ENCODE results near the gene RNU1-4.
"Not testable (repeated sequence)": the region's sequence is repeated elsewhere in the genome, so short reads cannot be mapped to it uniquely, and the experiment has no call there.

The RNU1-4 gene

DNA sequence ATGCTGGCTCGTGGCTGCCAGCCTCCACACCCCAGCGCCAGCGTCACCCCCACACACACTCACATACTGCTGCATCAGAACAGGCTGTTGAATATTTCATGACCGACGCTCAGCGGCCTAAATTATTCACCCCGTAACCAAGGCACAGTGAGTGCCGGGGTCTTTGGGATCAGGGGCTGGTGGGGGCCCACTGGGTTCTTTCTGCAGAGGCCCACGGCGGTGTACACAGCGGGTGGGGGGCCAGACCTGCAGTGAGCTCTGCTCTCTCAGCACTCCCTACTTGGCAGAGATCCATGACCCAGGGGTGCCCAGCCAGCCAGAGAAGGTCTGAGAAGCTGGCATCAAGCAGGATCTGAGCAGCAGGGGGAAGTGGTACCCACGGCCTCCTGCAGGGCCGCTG is 29.7 kb upstream of the RNU1-4 start:
- H2AFZ ChIP-seq (ENCODE audit: low read length, unreplicated experiment); H3K27ac ChIP-seq (ENCODE audit: low read depth, low read length); H3K79me2 ChIP-seq (ENCODE audit: control insufficient read depth, insufficient read depth, low read length, unreplicated experiment); H3K36me3 ChIP-seq (ENCODE audit: insufficient read depth, low read length); H3K4me1 ChIP-seq (ENCODE audit: control insufficient read depth, insufficient read depth, low read length, unreplicated experiment); H3K4me3 ChIP-seq (ENCODE audit: low read depth, low read length); H3K27me3 ChIP-seq (ENCODE audit: insufficient read depth, low read length): not testable (repeated sequence)

GRCh38 chr1:16712131-16712530 is 28.2 kb upstream of the RNU1-4 start:
- H3K36me3 ChIP-seq (ENCODE audit: insufficient read depth, low read length); H3K4me3 ChIP-seq (ENCODE audit: low read depth, low read length); H3K4me1 ChIP-seq (ENCODE audit: control insufficient read depth, insufficient read depth, low read length, unreplicated experiment); H3K79me2 ChIP-seq (ENCODE audit: control insufficient read depth, insufficient read depth, low read length, unreplicated experiment); H2AFZ ChIP-seq (ENCODE audit: low read length, unreplicated experiment); H3K27ac ChIP-seq (ENCODE audit: low read depth, low read length): not testable (repeated sequence)
- H3K27me3 ChIP-seq (ENCODE audit: insufficient read depth, low read length): peaks cover 14% of the 10 kb centered on the region; the same call in 1 of the 2 replicates

- not testable (repeated sequence) for H3K79me2 ChIP-seq (ENCODE audit: control insufficient read depth, insufficient read depth, low read length, unreplicated experiment); H3K27ac ChIP-seq (ENCODE audit: low read depth, low read length)
- H3K27me3 ChIP-seq (ENCODE audit: insufficient read depth, low read length): peaks cover 18% of the 10 kb centered on the region
These were observed 27.7 kb upstream of the RNU1-4 start for GRCh38 chr1:16712582-16712981.

DNA sequence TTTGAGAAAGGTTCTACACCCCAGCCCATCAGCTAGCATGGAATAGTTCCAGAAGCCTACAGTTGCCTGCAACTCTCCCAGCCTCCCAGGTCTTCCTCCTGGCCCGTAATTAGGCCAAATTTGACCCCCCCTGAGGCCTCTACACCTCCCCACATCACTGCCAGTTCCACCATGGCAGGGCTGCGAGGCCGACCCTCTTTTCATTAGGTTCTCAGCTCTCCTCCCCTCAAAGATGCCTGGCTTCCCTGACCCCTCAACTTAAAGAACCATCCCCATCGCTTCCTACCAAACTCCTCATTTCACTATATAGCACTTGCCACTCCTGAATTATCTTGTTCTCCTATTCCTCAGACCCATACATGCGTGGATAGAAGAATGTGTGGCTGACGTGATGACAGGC is 27.3 kb upstream of the RNU1-4 start:
- not testable (repeated sequence) for H2AFZ ChIP-seq (ENCODE audit: low read length, unreplicated experiment); H3K27ac ChIP-seq (ENCODE audit: low read depth, low read length); H3K36me3 ChIP-seq (ENCODE audit: insufficient read depth, low read length); H3K4me3 ChIP-seq (ENCODE audit: low read depth, low read length); H3K79me2 ChIP-seq (ENCODE audit: control insufficient read depth, insufficient read depth, low read length, unreplicated experiment); H3K4me1 ChIP-seq (ENCODE audit: control insufficient read depth, insufficient read depth, low read length, unreplicated experiment)
- H3K27me3 ChIP-seq (ENCODE audit: insufficient read depth, low read length): peaks cover 22% of the 10 kb centered on the region

More at GRCh38 chr1:16712582-16712981, 27.7 kb upstream of the RNU1-4 start:
- H3K4me3 ChIP-seq (ENCODE audit: low read depth, low read length); H3K36me3 ChIP-seq (ENCODE audit: insufficient read depth, low read length); H3K4me1 ChIP-seq (ENCODE audit: control insufficient read depth, insufficient read depth, low read length, unreplicated experiment); H2AFZ ChIP-seq (ENCODE audit: low read length, unreplicated experiment): not testable (repeated sequence)

- not testable (repeated sequence) for H3K4me1 ChIP-seq (ENCODE audit: control insufficient read depth, insufficient read depth, low read length, unreplicated experiment); H3K36me3 ChIP-seq (ENCODE audit: insufficient read depth, low read length); H3K79me2 ChIP-seq (ENCODE audit: control insufficient read depth, insufficient read depth, low read length, unreplicated experiment); H3K27ac ChIP-seq (ENCODE audit: low read depth, low read length); H2AFZ ChIP-seq (ENCODE audit: low read length, unreplicated experiment); H3K4me3 ChIP-seq (ENCODE audit: low read depth, low read length)
- H3K27me3 ChIP-seq (ENCODE audit: insufficient read depth, low read length): peaks cover 24% of the 10 kb centered on the region
These were observed 26.8 kb upstream of the RNU1-4 start for GRCh38 chr1:16713480-16713879.

- no peaks in the 10 kb centered on the region for H3K36me3 ChIP-seq (ENCODE audit: insufficient read depth, low read length)
- H3K4me3 ChIP-seq (ENCODE audit: low read depth, low read length): no peak overlapping the region
- no peak overlapping the region for H2AFZ ChIP-seq (ENCODE audit: low read length, unreplicated experiment)
- H3K79me2 ChIP-seq (ENCODE audit: control insufficient read depth, insufficient read depth, low read length, unreplicated experiment): no peaks in the 10 kb centered on the region
- H3K27ac ChIP-seq (ENCODE audit: low read depth, low read length): no peak overlapping the region
- no peaks in the 10 kb centered on the region for H3K4me1 ChIP-seq (ENCODE audit: control insufficient read depth, insufficient read depth, low read length, unreplicated experiment)
- peaks cover 28% of the 10 kb centered on the region for H3K27me3 ChIP-seq (ENCODE audit: insufficient read depth, low read length)
These were observed 23.5 kb upstream of the RNU1-4 start for GRCh38 chr1:16716691-16717335.

DNA sequence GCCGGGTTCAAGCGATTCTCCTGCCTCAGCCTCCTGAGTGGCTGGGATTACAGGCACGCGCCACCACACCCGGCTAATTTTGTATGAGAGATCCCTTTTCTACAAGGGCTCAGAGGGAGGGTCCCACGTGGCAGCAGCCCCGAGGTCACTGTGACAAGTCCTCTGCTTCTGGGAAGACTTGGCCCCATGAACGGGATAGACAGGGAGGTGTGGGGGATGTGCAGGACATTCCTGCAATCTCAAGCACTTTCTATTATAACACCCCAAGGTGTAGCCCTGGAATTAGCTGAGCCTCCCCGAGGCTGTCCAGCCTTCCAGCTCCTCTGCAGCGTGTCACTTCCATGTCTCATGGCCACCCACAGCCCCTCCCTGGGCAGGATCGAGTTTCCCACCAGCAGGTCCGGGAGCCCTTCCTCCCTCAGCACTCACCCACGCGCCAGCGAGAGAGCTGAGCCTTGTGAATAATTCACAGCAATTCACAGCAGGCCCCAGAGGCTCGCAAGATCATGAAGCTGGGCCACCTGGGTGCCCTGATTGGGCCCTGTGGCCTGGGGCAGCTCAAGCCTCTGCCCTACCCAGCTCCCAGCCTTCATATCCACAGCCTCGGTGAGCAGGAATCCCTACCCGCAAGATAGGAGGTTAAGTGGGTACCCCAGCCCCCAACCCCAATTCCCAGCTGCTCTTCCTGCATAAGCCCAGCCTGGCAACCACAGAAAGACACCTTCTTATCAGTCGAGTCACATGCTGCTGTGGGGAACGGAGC is 22.8 kb upstream of the RNU1-4 start:
- H3K79me2 ChIP-seq (ENCODE audit: control insufficient read depth, insufficient read depth, low read length, unreplicated experiment): no peaks in the 10 kb centered on the region
- no peak overlapping the region for H3K4me3 ChIP-seq (ENCODE audit: low read depth, low read length)
- no peaks in the 10 kb centered on the region for H3K4me1 ChIP-seq (ENCODE audit: control insufficient read depth, insufficient read depth, low read length, unreplicated experiment)
- no peaks in the 10 kb centered on the region for H3K36me3 ChIP-seq (ENCODE audit: insufficient read depth, low read length)
- peaks cover 30% of the 10 kb centered on the region for H3K27me3 ChIP-seq (ENCODE audit: insufficient read depth, low read length)
- no peak overlapping the region for H3K27ac ChIP-seq (ENCODE audit: low read depth, low read length)
- no peak overlapping the region for H2AFZ ChIP-seq (ENCODE audit: low read length, unreplicated experiment)

- H2AFZ ChIP-seq (ENCODE audit: low read length, unreplicated experiment); H3K36me3 ChIP-seq (ENCODE audit: insufficient read depth, low read length); H3K4me3 ChIP-seq (ENCODE audit: low read depth, low read length); H3K27ac ChIP-seq (ENCODE audit: low read depth, low read length); H3K4me1 ChIP-seq (ENCODE audit: control insufficient read depth, insufficient read depth, low read length, unreplicated experiment); H3K79me2 ChIP-seq (ENCODE audit: control insufficient read depth, insufficient read depth, low read length, unreplicated experiment): not testable (repeated sequence)
- peaks cover 32% of the 10 kb centered on the region for H3K27me3 ChIP-seq (ENCODE audit: insufficient read depth, low read length)
These were observed 22.0 kb upstream of the RNU1-4 start for GRCh38 chr1:16718099-16718907.

DNA sequence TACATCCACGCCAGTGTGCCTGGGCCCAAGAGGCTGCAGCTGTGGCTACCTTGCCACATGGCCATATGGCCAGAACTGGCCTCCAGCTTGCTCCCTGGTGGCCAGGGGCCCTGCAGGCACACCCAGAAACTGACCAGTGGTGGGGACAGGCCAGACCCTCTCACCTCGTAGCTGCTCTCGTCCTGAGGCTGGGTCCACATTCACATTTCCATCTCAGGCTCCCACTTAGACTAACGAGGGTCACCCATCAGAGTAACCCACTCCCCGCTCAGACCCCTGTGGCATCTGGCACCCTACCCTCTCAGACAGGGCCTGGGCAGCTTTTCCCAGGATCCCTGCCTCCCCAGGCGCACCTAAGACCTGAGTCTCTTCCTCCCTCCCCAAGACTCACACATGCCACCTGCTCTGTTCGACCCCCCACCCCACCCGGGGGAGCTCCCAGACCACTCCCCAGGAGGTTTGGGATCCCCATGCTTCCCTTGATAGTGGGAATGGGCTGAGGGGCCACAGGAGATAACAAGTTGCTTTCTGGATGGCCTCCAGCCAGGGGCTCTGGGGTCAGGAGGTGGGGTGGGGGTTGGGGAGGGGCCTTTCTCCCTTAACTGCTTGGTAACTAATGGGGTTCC is 21.3 kb upstream of the RNU1-4 start:
- no peak overlapping the region for H3K4me3 ChIP-seq (ENCODE audit: low read depth, low read length)
- H2AFZ ChIP-seq (ENCODE audit: low read length, unreplicated experiment): no peak overlapping the region
- H3K27me3 ChIP-seq (ENCODE audit: insufficient read depth, low read length): peaks cover 38% of the 10 kb centered on the region
- no peaks in the 10 kb centered on the region for H3K4me1 ChIP-seq (ENCODE audit: control insufficient read depth, insufficient read depth, low read length, unreplicated experiment)
- no peaks in the 10 kb centered on the region for H3K79me2 ChIP-seq (ENCODE audit: control insufficient read depth, insufficient read depth, low read length, unreplicated experiment)
- no peak overlapping the region for H3K27ac ChIP-seq (ENCODE audit: low read depth, low read length)
- H3K36me3 ChIP-seq (ENCODE audit: insufficient read depth, low read length): no peaks in the 10 kb centered on the region

GRCh38 chr1:16719571-16720350 is 20.6 kb upstream of the RNU1-4 start:
- H2AFZ ChIP-seq (ENCODE audit: low read length, unreplicated experiment): no peak overlapping the region
- H3K27me3 ChIP-seq (ENCODE audit: insufficient read depth, low read length): peaks cover 43% of the 10 kb centered on the region
- no peaks in the 10 kb centered on the region for H3K4me1 ChIP-seq (ENCODE audit: control insufficient read depth, insufficient read depth, low read length, unreplicated experiment)
- no peaks in the 10 kb centered on the region for H3K79me2 ChIP-seq (ENCODE audit: control insufficient read depth, insufficient read depth, low read length, unreplicated experiment)
- no peak overlapping the region for H3K27ac ChIP-seq (ENCODE audit: low read depth, low read length)
- no peak overlapping the region for H3K4me3 ChIP-seq (ENCODE audit: low read depth, low read length)
- H3K36me3 ChIP-seq (ENCODE audit: insufficient read depth, low read length): no peaks in the 10 kb centered on the region

Data from ACC112 (cell line).